Astrocyte of the cerebellum (primary cell): ENCODE data around the gene C6orf15.

Experiments used
- DNase-seq: peaks from one replicate; pipeline ENCODE4 v3.0.0-alpha.2; 2011; ENCODE audit warnings: low read depth
- H3K4me3 ChIP-seq: 2 replicates; pipeline ENCODE4 v1.5.1; 2011; ENCODE audit warnings: mild to moderate bottlenecking, low read depth, low read length, moderate library complexity
- CTCF ChIP-seq: IDR thresholded peaks from 2 replicates; pipeline ENCODE4 v1.5.1; 2012; ENCODE audit warnings: low read length, low read depth, moderate library complexity, mild to moderate bottlenecking; ENCODE audit errors: missing control alignments
- in situ Hi-C: cut with HindIII; loops from 2 replicates; pipeline ENCODE4 v1.10.0; 2017; ENCODE audit warnings: low sequenced_read_pairs

Gene C6orf15

GRCh38 chr6:31114541-31114878 is 2.1 kb upstream of the C6orf15 start, which contains the start of gene PSORS1C1:
PSORS1C1 (plus strand) TSS chr6:31114800; CDS start chr6:31129633, 14,833 bp downstream.
- peak within 1 kb of the TSS; percentile 19 for H3K4me3 ChIP-seq
- in situ Hi-C loops, result loop anchor here (5.0 kb wide), 1 partner anchor 33 kb away; no protein-coding TSS in a partner anchor
- no peak for TF ChIP-seq CTCF
- peak; percentile 93 for DNase-seq

GRCh38 chr6:31113861-31114540 is 1.6 kb upstream of the C6orf15 start:
- no peak for TF ChIP-seq CTCF
- peak; percentile 94 for DNase-seq
- in situ Hi-C loops, result loop anchor here (5.0 kb wide), 1 partner anchor 33 kb away; no protein-coding TSS in a partner anchor
- no peak overlapping the region for H3K4me3 ChIP-seq

GRCh38 chr6:31111712-31112111 is 663 bp downstream of the C6orf15 start:
- TF ChIP-seq CTCF, result no peak
- no peak overlapping the region for H3K4me3 ChIP-seq
- in situ Hi-C loops, result loop anchor here (5.0 kb wide), 1 partner anchor 36 kb away; no protein-coding TSS in a partner anchor
- DNase-seq, result no peak

GRCh38 chr6:31110825-31111582 is 1.4 kb downstream of the C6orf15 start:
- no peak for DNase-seq
- TF ChIP-seq CTCF, result no peak
- H3K4me3 ChIP-seq, result no peak overlapping the region
- in situ Hi-C loops, result loop anchor here (5.0 kb wide), 1 partner anchor 36 kb away; no protein-coding TSS in a partner anchor

- in situ Hi-C loops, result no loop called here
- no peak for DNase-seq
- no peak for TF ChIP-seq CTCF
- H3K4me3 ChIP-seq, result no peak overlapping the region
Measured at GRCh38 chr6:31107052-31107451, 5.3 kb downstream of the C6orf15 start.

GRCh38 chr6:31103136-31103535 is 9.2 kb downstream of the C6orf15 start:
- no peak for TF ChIP-seq CTCF
- in situ Hi-C loops, result no loop called here
- no peak for DNase-seq

More at GRCh38 chr6:31103136-31103535, 9.2 kb downstream of the C6orf15 start:
- no peak overlapping the region for H3K4me3 ChIP-seq
